ENCODE data around the gene PXMP4. TPM values are rescaled to one million over a fixed set of nuclear protein-coding genes. Genes with fewer than 3 reads are reported as not detected.

The PXMP4 gene
- total and polyA plus RNA-seq, 5 donors from 2014 or later: 5.3 to 14.5 (median 11.4) TPM

DNA sequence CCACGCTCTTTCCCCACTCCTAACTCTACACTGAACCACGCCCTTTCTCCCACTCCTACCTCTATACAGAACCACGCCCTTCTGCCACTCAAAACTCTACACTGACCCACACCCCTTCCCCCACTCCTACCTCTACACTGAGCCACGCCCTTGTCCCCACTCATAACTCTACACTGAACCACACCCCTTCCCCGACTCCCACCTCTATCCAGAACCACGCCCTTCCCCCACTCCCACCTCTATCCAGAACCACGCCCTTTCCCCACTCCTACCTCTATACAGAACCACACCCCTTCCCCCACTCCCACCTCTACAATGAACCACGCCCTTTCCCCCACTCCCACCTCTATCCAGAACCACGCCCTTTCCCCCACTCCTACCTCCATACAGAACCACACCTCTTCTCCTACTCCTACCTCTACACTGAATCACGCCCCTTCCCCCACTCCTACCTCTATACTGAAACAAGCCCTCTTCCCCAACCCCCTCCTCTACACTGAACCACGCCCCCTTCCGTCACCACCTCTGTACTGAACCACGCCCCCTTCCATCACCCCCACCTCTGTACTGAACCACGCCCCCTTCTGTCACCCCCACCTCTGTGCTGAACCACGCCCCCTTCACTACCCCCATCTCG, 10.1 kb downstream of the PXMP4 start:
- Histone ChIP-seq H3K27me3 (ENCODE audit: control insufficient read depth, insufficient read depth, low read length) (no peaks in the 10 kb centered on the region), H3K4me3 (ENCODE audit: low read depth, low read length) (no peak overlapping the region), H3K9me3 (ENCODE audit: control insufficient read depth in 2 of 2, low read length in 2 of 2) (no peaks in the 10 kb centered on the region), H3K36me3 (ENCODE audit: control insufficient read depth, insufficient read depth, low read length) (peaks cover 43% of the 10 kb centered on the region), H3K4me1 (ENCODE audit: control insufficient read depth, insufficient read depth, low read length, poor library complexity, severe bottlenecking) (no peaks in the 10 kb centered on the region), H3K27ac (ENCODE audit: insufficient read depth, low read length, poor library complexity, severe bottlenecking) (no peak overlapping the region)
- ATAC-seq (ENCODE audit: low read depth in 2 of 2) (no peak), DNase-seq (peak in 1 of 3 donors; percentile 39)
- Mint-ChIP-seq H3K4me1 (peaks cover 0 to 15% (median 8%) of the 10 kb centered on the region in 4 donors), H3K4me3 (no peak overlapping the region), H3K36me3 (peaks cover 30% of the 10 kb centered on the region), H3K27me3 (no peaks in the 10 kb centered on the region), H3K27ac (no peak overlapping the region), H3K9me3 (peaks cover 0 to 1% (median 0%) of the 10 kb centered on the region in 7 donors)

DNA sequence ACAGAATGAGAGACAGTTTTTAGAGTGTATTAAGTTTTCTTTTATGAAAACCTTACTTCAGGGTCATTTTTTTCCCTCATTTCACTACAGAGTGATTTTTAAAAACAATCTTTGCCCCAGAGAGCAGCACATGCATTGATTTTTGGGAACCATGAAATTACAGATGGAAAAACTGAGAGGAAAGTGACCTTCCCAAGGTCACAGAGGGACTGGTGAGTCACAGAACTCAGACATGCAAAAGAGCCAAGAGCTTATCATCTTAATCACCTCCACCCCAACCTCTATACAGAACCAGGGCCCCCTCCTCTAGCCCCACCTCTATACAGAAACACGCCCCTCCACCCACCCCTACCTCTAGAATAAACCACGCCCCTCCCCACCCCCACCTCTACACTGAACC, 10.7 kb downstream of the PXMP4 start:
- H3K36me3 ChIP-seq (ENCODE audit: control insufficient read depth, insufficient read depth, low read length): peaks cover 43% of the 10 kb centered on the region
- DNase-seq: no peak
- no peaks in the 10 kb centered on the region for H3K9me3 ChIP-seq (ENCODE audit: control insufficient read depth in 2 of 2, low read length in 2 of 2)
- no peak overlapping the region for H3K4me3 ChIP-seq (ENCODE audit: low read depth, low read length)
- no peak for ATAC-seq (ENCODE audit: low read depth in 2 of 2)
- Mint-ChIP-seq H3K4me1 (peaks cover 0 to 15% (median 8%) of the 10 kb centered on the region in 4 donors), H3K27ac (no peak overlapping the region), H3K9me3 (peaks cover 0 to 1% (median 0%) of the 10 kb centered on the region in 7 donors), H3K27me3 (no peaks in the 10 kb centered on the region), H3K4me3 (no peak overlapping the region), H3K36me3 (peaks cover 30% of the 10 kb centered on the region)
- no peak overlapping the region for H3K27ac ChIP-seq (ENCODE audit: insufficient read depth, low read length, poor library complexity, severe bottlenecking)
- H3K4me1 ChIP-seq (ENCODE audit: control insufficient read depth, insufficient read depth, low read length, poor library complexity, severe bottlenecking): no peaks in the 10 kb centered on the region
- no peaks in the 10 kb centered on the region for H3K27me3 ChIP-seq (ENCODE audit: control insufficient read depth, insufficient read depth, low read length)

DNA sequence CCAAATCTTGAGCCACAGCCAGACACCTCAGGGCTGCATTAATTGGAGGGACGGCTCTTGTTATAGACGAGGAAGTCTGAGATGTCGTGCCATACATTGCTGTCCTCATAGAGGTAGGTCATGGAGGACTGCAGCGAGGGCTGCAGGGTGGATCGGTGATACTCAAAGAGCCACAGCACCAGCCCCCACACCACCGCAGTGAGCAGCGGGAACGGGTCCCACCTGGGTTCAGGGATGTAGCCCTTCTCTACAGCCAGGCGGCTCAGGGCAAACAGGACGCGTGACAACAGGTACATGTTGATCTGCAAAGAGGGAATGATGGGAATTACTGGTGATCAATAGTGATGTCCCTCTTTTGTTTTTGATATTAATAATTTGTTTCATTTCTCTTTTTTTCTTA, 12.4 kb downstream of the PXMP4 start:
- Mint-ChIP-seq H3K4me3 (no peak overlapping the region), H3K9me3 (peaks cover 0 to 1% (median 0%) of the 10 kb centered on the region in 7 donors), H3K4me1 (peaks cover 0 to 10% (median 6%) of the 10 kb centered on the region in 4 donors), H3K27me3 (no peaks in the 10 kb centered on the region), H3K27ac (no peak overlapping the region), H3K36me3 (peaks cover 20% of the 10 kb centered on the region)
- Histone ChIP-seq H3K4me3 (ENCODE audit: low read depth, low read length) (no peak overlapping the region), H3K27me3 (ENCODE audit: control insufficient read depth, insufficient read depth, low read length) (no peaks in the 10 kb centered on the region), H3K9me3 (ENCODE audit: control insufficient read depth in 2 of 2, low read length in 2 of 2) (no peaks in the 10 kb centered on the region), H3K36me3 (ENCODE audit: control insufficient read depth, insufficient read depth, low read length) (peaks cover 33% of the 10 kb centered on the region), H3K27ac (ENCODE audit: insufficient read depth, low read length, poor library complexity, severe bottlenecking) (no peak overlapping the region), H3K4me1 (ENCODE audit: control insufficient read depth, insufficient read depth, low read length, poor library complexity, severe bottlenecking) (no peaks in the 10 kb centered on the region)
- ATAC-seq (ENCODE audit: low read depth in 2 of 2) (no peak), DNase-seq (no peak)

DNA sequence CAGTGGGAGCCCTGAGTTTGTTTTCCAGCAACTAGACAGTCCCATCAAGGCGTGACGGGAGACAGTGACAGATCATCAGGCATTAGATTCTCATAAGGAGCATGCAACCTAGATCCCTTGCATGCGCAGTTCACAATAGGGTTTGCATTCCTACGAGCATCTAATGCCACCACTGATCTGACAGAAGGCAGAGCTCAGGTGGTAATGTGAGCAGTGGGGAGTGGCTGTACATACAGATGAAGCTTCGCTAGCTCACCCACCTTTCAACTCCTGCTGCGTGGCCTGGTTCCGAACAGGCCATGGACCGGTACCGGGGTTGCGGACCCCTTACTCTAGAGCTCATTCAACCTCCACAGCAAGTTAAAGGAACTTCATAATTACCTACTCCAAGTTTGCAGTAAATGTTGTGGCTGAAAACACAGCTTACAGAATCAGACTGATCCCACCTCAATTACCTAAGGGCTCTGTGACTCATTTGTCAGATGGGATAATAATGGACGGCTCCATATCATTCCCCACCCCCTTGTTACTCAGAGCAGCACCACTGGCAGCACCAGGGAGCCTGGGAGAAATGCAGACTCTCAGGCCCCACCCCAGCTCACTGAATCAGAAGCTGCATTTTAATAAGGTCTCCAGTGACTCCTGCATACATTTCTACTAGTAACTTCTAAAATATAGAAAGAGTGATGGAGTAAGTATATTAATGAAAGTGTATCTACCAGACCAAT, 15.7 kb downstream of the PXMP4 start:
- ATAC-seq (ENCODE audit: low read depth in 2 of 2) (no peak), DNase-seq (no peak)
- Mint-ChIP-seq H3K36me3 (peaks cover 6% of the 10 kb centered on the region), H3K4me3 (no peak overlapping the region), H3K9me3 (peaks cover 0 to 2% (median 0%) of the 10 kb centered on the region in 7 donors), H3K27ac (no peak overlapping the region), H3K27me3 (no peaks in the 10 kb centered on the region), H3K4me1 (peaks cover 0 to 3% (median under 1%) of the 10 kb centered on the region in 4 donors)
- Histone ChIP-seq H3K27me3 (ENCODE audit: control insufficient read depth, insufficient read depth, low read length) (no peaks in the 10 kb centered on the region), H3K36me3 (ENCODE audit: control insufficient read depth, insufficient read depth, low read length) (peaks cover 14% of the 10 kb centered on the region), H3K4me1 (ENCODE audit: control insufficient read depth, insufficient read depth, low read length, poor library complexity, severe bottlenecking) (no peaks in the 10 kb centered on the region), H3K27ac (ENCODE audit: insufficient read depth, low read length, poor library complexity, severe bottlenecking) (no peak overlapping the region), H3K4me3 (ENCODE audit: low read depth, low read length) (no peak overlapping the region), H3K9me3 (ENCODE audit: control insufficient read depth in 2 of 2, low read length in 2 of 2) (no peaks in the 10 kb centered on the region)

DNA sequence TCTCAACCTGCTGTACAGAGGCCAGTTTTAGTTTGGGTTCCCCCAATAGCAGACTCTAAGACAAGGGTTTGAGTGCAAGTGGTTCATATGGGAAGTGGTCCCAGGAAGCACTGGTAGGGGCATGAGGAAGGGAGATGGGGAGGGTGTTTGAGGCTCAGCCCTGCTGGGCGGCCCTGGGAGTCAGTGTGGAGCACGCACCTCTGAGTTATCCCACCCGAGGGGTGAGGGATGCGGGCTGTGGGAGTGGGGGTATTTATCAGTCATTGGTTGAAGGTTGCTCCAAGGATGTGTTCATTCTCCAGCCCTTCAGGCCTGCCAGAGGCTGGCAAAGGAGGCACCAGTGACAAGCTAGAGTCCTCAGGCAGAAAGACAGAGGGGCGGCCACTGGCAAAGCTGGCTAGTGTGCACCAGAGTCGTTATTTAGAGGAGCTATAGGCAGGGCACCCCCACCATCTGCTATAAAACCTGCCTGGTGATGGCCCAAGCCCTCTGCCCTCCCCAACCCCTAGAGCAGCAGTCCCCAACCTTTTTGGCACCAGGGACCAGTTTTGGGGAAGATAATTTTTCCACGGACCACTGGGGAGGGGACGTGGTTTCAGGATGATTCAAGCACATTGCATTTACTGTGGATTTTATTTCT, 16.5 kb downstream of the PXMP4 start:
- Histone ChIP-seq H3K4me1 (ENCODE audit: control insufficient read depth, insufficient read depth, low read length, poor library complexity, severe bottlenecking) (no peaks in the 10 kb centered on the region), H3K27ac (ENCODE audit: insufficient read depth, low read length, poor library complexity, severe bottlenecking) (no peak overlapping the region), H3K27me3 (ENCODE audit: control insufficient read depth, insufficient read depth, low read length) (no peaks in the 10 kb centered on the region), H3K36me3 (ENCODE audit: control insufficient read depth, insufficient read depth, low read length) (peaks cover 14% of the 10 kb centered on the region), H3K4me3 (ENCODE audit: low read depth, low read length) (no peak overlapping the region), H3K9me3 (ENCODE audit: control insufficient read depth in 2 of 2, low read length in 2 of 2) (no peaks in the 10 kb centered on the region)
- Mint-ChIP-seq H3K27me3 (no peaks in the 10 kb centered on the region), H3K9me3 (peaks cover 0 to 2% (median 0%) of the 10 kb centered on the region in 7 donors), H3K4me1 (peaks cover 0 to 2% (median 0%) of the 10 kb centered on the region in 4 donors), H3K4me3 (no peak overlapping the region), H3K36me3 (peaks cover 6% of the 10 kb centered on the region), H3K27ac (no peak overlapping the region)
- ATAC-seq (ENCODE audit: low read depth in 2 of 2): no peak
- no peak for DNase-seq

DNA sequence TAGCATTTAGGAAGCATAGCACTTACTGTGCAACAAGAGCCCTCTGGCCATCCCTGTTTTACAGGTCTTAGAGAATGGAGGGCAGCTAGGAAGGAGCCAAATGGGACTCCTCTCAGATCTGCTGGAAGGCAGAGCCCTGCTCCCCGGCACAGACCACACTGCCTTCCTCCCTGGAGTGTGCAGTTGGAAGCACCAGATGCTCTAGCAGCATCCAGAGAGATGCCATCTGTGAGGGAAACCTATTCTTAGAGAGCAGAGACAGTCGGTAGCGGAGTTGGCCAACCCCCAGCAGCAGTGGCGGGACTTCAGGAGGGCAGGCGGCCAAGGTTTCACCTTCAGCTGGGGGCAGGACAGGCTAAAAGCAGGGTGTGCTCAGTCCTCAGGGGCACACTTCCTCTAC, 17.2 kb downstream of the PXMP4 start:
- H3K4me3 Mint-ChIP-seq: no peak overlapping the region
- no peak for DNase-seq
- no peak overlapping the region for H3K4me3 ChIP-seq (ENCODE audit: low read depth, low read length)
- ATAC-seq (ENCODE audit: low read depth in 2 of 2): no peak
- no peaks in the 10 kb centered on the region for H3K27me3 Mint-ChIP-seq
- H3K27me3 ChIP-seq (ENCODE audit: control insufficient read depth, insufficient read depth, low read length): no peaks in the 10 kb centered on the region
- H3K4me1 Mint-ChIP-seq: peaks cover 0 to 2% (median 0%) of the 10 kb centered on the region in 4 donors
- peaks cover 6% of the 10 kb centered on the region for H3K36me3 Mint-ChIP-seq
- peak overlapping the region in 1 of 3 donors; percentile 57 for H3K27ac Mint-ChIP-seq
- no peaks in the 10 kb centered on the region for H3K9me3 ChIP-seq (ENCODE audit: control insufficient read depth in 2 of 2, low read length in 2 of 2)
- H3K9me3 Mint-ChIP-seq: peaks cover 0 to 2% (median 0%) of the 10 kb centered on the region in 7 donors
- H3K27ac ChIP-seq (ENCODE audit: insufficient read depth, low read length, poor library complexity, severe bottlenecking): no peak overlapping the region
- H3K36me3 ChIP-seq (ENCODE audit: control insufficient read depth, insufficient read depth, low read length): peaks cover 14% of the 10 kb centered on the region
- H3K4me1 ChIP-seq (ENCODE audit: control insufficient read depth, insufficient read depth, low read length, poor library complexity, severe bottlenecking): no peaks in the 10 kb centered on the region

DNA sequence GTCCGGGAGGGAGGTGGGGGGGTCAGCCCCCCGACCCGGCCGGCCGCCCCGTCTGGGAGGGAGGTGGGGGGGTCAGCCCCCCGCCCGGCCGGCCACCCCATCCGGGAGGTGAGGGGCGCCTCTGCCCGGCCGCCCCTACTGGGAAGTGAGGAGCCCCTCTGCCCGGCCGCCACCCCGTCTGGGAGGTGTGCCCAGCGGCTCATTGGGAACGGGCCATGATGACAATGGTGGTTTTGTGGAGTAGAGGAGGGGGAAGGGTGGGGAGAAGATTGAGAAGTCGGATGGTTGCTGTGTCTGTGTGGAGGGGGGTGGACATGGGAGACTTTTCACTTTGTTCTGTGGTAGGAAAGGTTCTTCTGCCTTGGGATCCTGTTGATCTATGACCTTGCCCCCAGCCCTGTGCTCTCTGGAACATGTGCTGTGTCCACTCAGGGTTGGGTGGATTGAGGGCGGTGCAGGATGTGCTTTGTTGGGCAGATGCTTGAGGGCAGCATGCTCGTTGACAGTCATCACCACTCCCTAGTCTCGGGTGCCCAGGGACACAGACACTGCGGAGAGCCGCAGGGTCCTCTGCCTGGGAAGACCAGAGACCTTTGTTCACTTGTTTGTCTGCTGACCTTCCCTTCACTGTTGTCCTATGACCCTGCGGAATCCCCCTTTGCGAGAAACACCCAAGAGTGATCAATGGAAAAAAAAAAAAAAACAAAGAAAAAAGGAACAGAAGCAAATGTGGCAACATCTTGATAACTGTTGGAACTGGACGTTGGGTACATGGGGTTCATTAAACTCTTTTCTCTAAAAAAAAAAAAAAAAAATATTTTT, 18.3 kb downstream of the PXMP4 start:
- ATAC-seq (ENCODE audit: low read depth in 2 of 2): no peak
- Mint-ChIP-seq H3K36me3 (peaks cover 6% of the 10 kb centered on the region), H3K4me3 (no peak overlapping the region)

More for the DNA sequence above, 18.3 kb downstream of the PXMP4 start:
- Histone ChIP-seq H3K27me3 (ENCODE audit: control insufficient read depth, insufficient read depth, low read length) (no peaks in the 10 kb centered on the region), H3K9me3 (ENCODE audit: control insufficient read depth in 2 of 2, low read length in 2 of 2) (no peaks in the 10 kb centered on the region), H3K36me3 (ENCODE audit: control insufficient read depth, insufficient read depth, low read length) (peaks cover 4% of the 10 kb centered on the region), H3K4me1 (ENCODE audit: control insufficient read depth, insufficient read depth, low read length, poor library complexity, severe bottlenecking) (no peaks in the 10 kb centered on the region), H3K4me3 (ENCODE audit: low read depth, low read length) (no peak overlapping the region), H3K27ac (ENCODE audit: insufficient read depth, low read length, poor library complexity, severe bottlenecking) (no peak overlapping the region)
- Mint-ChIP-seq H3K4me1 (peaks cover 0 to 3% (median under 1%) of the 10 kb centered on the region in 4 donors), H3K27ac (no peak overlapping the region), H3K9me3 (peaks cover 0 to 2% (median 0%) of the 10 kb centered on the region in 7 donors), H3K27me3 (no peaks in the 10 kb centered on the region)
- no peak for DNase-seq
